ENCODE data around the gene SH3PXD2A.

Gene SH3PXD2A

DNA sequence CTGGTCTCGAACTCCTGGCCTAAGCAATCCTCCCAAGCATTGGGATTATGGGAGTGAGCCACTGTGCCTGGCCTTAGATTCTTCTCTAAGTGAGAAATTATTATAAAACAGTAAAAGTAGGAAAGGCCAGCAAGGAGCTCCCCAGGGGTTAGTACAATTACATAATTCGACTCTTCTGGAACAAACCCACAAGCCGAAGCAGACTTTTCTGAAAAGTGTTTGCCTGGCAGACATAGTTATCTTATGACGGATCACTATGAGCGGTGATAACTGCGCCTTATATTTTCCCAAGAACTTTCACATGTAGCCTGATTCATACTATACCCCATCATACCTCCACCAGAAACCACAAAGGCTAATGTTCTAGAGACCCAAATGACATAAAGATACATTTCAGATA is 30.2 kb upstream of the SH3PXD2A start:
- Histone ChIP-seq H3K27ac (peak overlapping the region in 1 of 2 donors; percentile 42), H3K4me3 (no peak overlapping the region)
- TF ChIP-seq, protein P1, sequence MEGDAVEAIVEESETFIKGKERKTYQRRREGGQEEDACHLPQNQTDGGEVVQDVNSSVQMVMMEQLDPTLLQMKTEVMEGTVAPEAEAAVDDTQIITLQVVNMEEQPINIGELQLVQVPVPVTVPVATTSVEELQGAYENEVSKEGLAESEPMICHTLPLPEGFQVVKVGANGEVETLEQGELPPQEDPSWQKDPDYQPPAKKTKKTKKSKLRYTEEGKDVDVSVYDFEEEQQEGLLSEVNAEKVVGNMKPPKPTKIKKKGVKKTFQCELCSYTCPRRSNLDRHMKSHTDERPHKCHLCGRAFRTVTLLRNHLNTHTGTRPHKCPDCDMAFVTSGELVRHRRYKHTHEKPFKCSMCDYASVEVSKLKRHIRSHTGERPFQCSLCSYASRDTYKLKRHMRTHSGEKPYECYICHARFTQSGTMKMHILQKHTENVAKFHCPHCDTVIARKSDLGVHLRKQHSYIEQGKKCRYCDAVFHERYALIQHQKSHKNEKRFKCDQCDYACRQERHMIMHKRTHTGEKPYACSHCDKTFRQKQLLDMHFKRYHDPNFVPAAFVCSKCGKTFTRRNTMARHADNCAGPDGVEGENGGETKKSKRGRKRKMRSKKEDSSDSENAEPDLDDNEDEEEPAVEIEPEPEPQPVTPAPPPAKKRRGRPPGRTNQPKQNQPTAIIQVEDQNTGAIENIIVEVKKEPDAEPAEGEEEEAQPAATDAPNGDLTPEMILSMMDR (IDR thresholded peaks at IDR 0.05): no peak
- no peak for DNase-seq (ENCODE audit: low spot score)

DNA sequence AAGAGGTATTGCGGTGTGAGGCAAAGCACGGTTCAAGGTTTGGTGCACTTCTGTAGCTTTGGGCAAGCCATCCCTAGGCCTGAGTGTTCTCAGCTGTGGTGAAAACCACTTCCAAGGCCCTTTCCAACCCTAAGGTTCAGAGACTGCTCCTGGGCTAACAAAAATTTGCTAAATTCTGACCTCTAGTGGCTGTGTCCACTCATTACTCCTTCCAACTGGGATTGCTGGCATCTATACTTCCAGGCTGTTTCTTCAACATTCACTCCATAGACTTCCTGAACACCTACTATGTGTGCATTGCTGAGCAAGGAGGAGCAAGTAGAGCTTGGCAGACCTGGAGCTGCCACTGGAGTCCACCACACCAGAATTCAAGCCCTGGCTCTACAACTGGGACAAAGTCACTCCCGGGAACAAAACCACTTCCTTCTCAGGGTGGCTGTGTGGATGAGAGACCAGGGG is 29.3 kb upstream of the SH3PXD2A start:
- peak overlapping the region in 1 of 2 donors; percentile 42 for H3K27ac ChIP-seq
- DNase-seq (ENCODE audit: low spot score): no peak
- TF ChIP-seq, protein P1 (IDR thresholded peaks at IDR 0.05): peak; percentile 51

DNA sequence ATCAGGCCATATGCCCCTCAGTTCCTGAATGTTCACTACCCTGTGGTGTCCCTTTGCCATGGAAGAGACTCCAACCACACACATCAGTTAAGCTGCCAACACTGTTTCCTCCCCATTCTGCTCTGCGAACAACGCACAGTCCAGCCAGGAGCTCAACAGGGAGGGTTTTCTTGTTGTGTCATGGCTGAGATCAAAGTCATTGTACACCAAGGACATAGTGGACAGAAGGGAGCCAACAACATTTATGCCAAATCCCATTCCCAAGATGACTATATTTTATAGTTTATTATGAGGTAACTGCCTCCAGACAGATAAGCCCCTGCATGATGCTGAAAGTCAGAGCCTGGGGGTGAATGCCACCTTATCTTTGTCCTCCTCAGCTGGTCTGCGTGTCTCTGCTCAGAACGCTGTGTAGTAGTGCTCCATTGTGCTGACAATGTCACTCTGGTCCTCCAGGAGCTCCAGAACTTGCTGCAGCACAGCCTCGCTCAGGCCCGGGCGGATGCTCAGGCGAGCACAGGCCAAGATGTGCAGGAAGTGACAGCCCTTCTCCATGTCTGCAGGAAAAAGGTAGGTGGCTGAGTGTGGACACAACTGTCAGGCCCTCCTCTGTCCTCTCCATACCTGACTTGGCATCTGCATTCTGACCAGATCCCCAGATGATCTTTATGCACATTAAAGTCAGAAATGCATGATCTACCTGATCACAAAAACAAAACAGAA is 27.1 kb upstream of the SH3PXD2A start:
- Histone ChIP-seq H3K4me3 (no peak overlapping the region), H3K27ac (no peak overlapping the region)
- no peak for DNase-seq (ENCODE audit: low spot score)
- TF ChIP-seq, protein P1 (IDR thresholded peaks at IDR 0.05): no peak

More for the DNA sequence above, 29.3 kb upstream of the SH3PXD2A start:
- H3K4me3 ChIP-seq: no peak overlapping the region

DNA sequence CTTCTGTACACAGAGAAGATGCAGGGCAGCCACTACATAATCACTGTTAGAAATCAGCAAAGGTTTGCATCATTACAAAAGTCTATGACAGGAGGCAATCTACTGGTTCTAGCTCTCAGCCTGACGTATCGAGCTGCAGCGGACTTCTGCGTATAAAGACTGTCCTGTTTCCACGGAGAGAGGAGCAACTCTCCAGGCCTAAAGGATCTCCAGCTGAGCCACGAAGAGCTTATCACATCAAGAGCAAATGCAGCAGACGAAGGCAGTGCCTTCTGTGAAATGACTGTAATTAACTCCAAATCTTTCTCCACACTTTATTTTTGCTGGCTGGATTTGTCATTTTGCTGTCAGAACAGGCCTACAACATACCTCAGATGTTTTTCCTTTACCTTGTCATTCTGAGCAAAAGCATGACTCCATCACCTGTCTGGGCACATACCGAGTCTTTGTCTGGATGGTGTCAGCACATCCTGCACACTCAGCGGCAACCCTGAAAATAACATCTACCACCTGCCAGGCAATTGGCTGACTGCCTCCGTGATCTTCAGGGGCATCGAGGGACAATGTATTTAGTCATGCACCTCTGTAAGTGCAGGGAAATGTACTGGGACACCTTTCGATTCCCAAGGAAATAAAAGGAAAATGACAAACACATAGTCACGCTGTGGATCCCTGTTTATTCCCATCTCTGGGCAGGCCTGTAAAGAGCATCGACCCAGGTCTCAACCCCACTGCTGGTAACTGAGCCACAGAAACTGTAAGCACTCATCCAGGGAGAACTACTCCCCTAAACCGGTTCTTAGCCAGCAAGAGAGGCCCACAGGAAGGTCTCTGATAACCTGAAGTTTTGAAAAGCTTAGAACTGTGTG is 26.3 kb upstream of the SH3PXD2A start:
- no peak for DNase-seq (ENCODE audit: low spot score)
- Histone ChIP-seq H3K4me3 (no peak overlapping the region), H3K27ac (no peak overlapping the region)
- TF ChIP-seq, protein P1 (IDR thresholded peaks at IDR 0.05): no peak

DNA sequence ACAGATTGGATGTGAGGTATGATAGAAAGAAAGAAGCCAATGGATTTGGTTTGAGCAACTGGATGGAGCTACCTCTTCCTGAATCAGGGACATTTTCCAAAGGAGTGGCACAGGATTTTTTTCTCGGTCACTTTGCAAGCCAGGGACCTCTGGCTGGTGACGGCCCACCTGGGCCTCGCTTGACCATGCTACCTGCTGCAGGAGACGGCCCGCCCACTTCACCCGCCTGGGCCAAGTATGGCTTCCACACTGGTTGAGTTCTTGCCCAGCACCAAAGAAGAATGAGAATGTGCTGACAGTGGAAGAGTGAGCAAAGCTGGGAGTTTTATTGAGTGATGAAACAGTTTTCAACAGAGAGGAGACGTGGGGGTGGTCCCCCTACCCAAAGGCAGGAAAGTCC is 24.5 kb upstream of the SH3PXD2A start:
- Histone ChIP-seq H3K27ac (no peak overlapping the region), H3K4me3 (no peak overlapping the region)
- TF ChIP-seq, protein P1 (IDR thresholded peaks at IDR 0.05): no peak
- DNase-seq (ENCODE audit: low spot score): no peak

DNA sequence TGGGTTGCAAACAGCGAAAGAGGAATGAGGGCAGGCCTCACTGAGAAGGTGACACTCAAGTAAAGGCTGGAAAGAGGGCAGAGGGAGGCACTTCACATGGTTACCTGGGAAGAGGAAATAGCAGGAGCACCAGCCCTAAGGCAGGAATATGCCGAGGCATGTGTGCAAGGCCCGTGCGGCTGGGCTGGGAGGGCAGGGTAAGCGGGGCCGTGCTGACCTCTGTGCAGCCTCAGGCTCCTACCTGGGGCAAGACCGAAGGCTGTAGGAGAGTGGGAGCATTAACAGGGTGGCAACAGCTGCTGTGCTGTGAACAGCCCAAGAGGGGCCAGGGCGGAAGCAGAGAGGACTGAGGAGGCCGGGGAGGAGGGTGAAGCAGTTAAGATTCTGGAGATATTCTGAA is 24.0 kb upstream of the SH3PXD2A start:
- TF ChIP-seq, protein P1 (IDR thresholded peaks at IDR 0.05): no peak
- no peak for DNase-seq (ENCODE audit: low spot score)
- Histone ChIP-seq H3K27ac (no peak overlapping the region), H3K4me3 (no peak overlapping the region)
